KMS-11 (cell line): ENCODE measurements around the gene LCE4A.

Experiments
- H2AFZ ChIP-seq: fragments of 200-600 bp; sonication (generic); 2 replicates; pipeline ENCODE4 v1.6.1; 2016; ENCODE audit warnings: antibody characterized with exemption, mixed run types, low read depth
- H3K27ac ChIP-seq: fragments of 200-600 bp; sonication (generic); 2 replicates; pipeline ENCODE4 v1.6.1; 2016; ENCODE audit warnings: mild to moderate bottlenecking, mixed run types
- H3K27me3 ChIP-seq: fragments of 200-600 bp; sonication (generic); 2 replicates; pipeline ENCODE4 v1.6.1; 2017; ENCODE audit warnings: mild to moderate bottlenecking, low read depth, mixed run types, moderate library complexity; ENCODE audit not compliant: insufficient read depth
- H3K36me3 ChIP-seq: fragments of 200-600 bp; sonication (generic); 2 replicates; pipeline ENCODE4 v1.6.1; 2017; ENCODE audit warnings: mild to moderate bottlenecking, mixed run types; ENCODE audit not compliant: insufficient read depth
- H3K4me1 ChIP-seq: fragments of 200-600 bp; sonication (generic); 2 replicates; pipeline ENCODE4 v1.6.1; 2016; ENCODE audit warnings: mild to moderate bottlenecking, low read depth, mixed run types; ENCODE audit not compliant: poor library complexity, severe bottlenecking
- H3K4me2 ChIP-seq: fragments of 200-600 bp; sonication (generic); 2 replicates; pipeline ENCODE4 v1.7.0; 2016; ENCODE audit warnings: mild to moderate bottlenecking, mixed run types
- H3K4me3 ChIP-seq: fragments of 200-600 bp; sonication (generic); IDR thresholded peaks from 2 replicates; pipeline ENCODE4 v1.6.1; 2017; ENCODE audit warnings: low read depth, low read length, mixed read lengths; ENCODE audit not compliant: insufficient read depth
- H3K79me2 ChIP-seq: fragments of 200-600 bp; sonication (generic); 2 replicates; pipeline ENCODE4 v1.6.1; 2016; ENCODE audit warnings: low read depth, mixed run types; ENCODE audit not compliant: insufficient read depth
- H3K9ac ChIP-seq: fragments of 200-600 bp; sonication (generic); 2 replicates; pipeline ENCODE4 v1.6.1; 2016; ENCODE audit warnings: mild to moderate bottlenecking, mixed run types
- H4K20me1 ChIP-seq: fragments of 200-600 bp; sonication (generic); 2 replicates; pipeline ENCODE4 v1.6.1; 2016; ENCODE audit warnings: mild to moderate bottlenecking, mixed run types; ENCODE audit not compliant: insufficient read depth
- CTCF ChIP-seq: fragments of 200-600 bp; sonication (generic); conservative IDR thresholded peaks from 2 replicates; pipeline ENCODE4 v1.6.1; 2017; ENCODE audit warnings: low read depth, mild to moderate bottlenecking, antibody characterized with exemption, low read length, moderate library complexity, mixed read lengths

The LCE4A gene

GRCh38 chr1:152697701-152698600 is 10.0 kb upstream of the LCE4A start, which contains the start of gene LCE2A:
TSS of gene LCE2A (plus strand) at chr1:152698345. CDS start at chr1:152698902, 557 bp downstream.
- H3K4me3 ChIP-seq = no peak within 1 kb of the TSS
- no peak within 1 kb of the TSS for H3K9ac ChIP-seq
- H3K27ac ChIP-seq = no peak within 1 kb of the TSS
- H3K4me1 ChIP-seq = no peaks in the 10 kb centered on the region
- H3K36me3 ChIP-seq = no peaks in the 10 kb centered on the region
- H4K20me1 ChIP-seq = no peaks in the 10 kb centered on the region
- H2AFZ ChIP-seq = no peak within 1 kb of the TSS
- no peak for TF ChIP-seq CTCF
- H3K4me2 ChIP-seq = no peak within 1 kb of the TSS
- no peaks in the 10 kb centered on the region for H3K27me3 ChIP-seq
- H3K79me2 ChIP-seq = no peaks in the 10 kb centered on the region

GRCh38 chr1:152699746-152700145 is 8.2 kb upstream of the LCE4A start:
- H3K4me1 ChIP-seq = no peaks in the 10 kb centered on the region
- no peak overlapping the region for H3K4me2 ChIP-seq
- no peak overlapping the region for H3K9ac ChIP-seq
- TF ChIP-seq CTCF = no peak
- no peaks in the 10 kb centered on the region for H3K79me2 ChIP-seq
- no peaks in the 10 kb centered on the region for H4K20me1 ChIP-seq
- no peaks in the 10 kb centered on the region for H3K27me3 ChIP-seq
- no peak overlapping the region for H3K27ac ChIP-seq
- no peaks in the 10 kb centered on the region for H3K36me3 ChIP-seq
- H2AFZ ChIP-seq = no peak overlapping the region
- no peak overlapping the region for H3K4me3 ChIP-seq

GRCh38 chr1:152718238-152718637 is 10.3 kb downstream of the LCE4A start:
- Histone ChIP-seq H3K27ac (no peak overlapping the region), H3K4me2 (no peak overlapping the region), H3K27me3 (no peaks in the 10 kb centered on the region)

GRCh38 chr1:152725261-152725660 is 17.3 kb downstream of the LCE4A start:
- no peak for TF ChIP-seq CTCF
- no peaks in the 10 kb centered on the region for H3K4me1 ChIP-seq
- H3K4me2 ChIP-seq = no peak overlapping the region
- H3K9ac ChIP-seq = no peak overlapping the region
- H4K20me1 ChIP-seq = no peaks in the 10 kb centered on the region
- no peak overlapping the region for H3K4me3 ChIP-seq
- no peak overlapping the region for H3K27ac ChIP-seq
- no peak overlapping the region for H2AFZ ChIP-seq
- H3K79me2 ChIP-seq = no peaks in the 10 kb centered on the region
- no peaks in the 10 kb centered on the region for H3K36me3 ChIP-seq
- no peaks in the 10 kb centered on the region for H3K27me3 ChIP-seq

More at GRCh38 chr1:152718238-152718637, 10.3 kb downstream of the LCE4A start:
- H3K4me1 ChIP-seq = no peaks in the 10 kb centered on the region
- H3K79me2 ChIP-seq = no peaks in the 10 kb centered on the region
- H4K20me1 ChIP-seq = no peaks in the 10 kb centered on the region
- H3K9ac ChIP-seq = no peak overlapping the region
- no peak overlapping the region for H3K4me3 ChIP-seq
- H3K36me3 ChIP-seq = no peaks in the 10 kb centered on the region
- H2AFZ ChIP-seq = no peak overlapping the region
- TF ChIP-seq CTCF = no peak
